Loucy (cell line): Measurements from ENCODE around the gene ZSWIM6.

Experiments
- EZH2phosphoT487 ChIP-seq: fragments of 200-600 bp; IDR thresholded peaks from 2 replicates; pipeline ENCODE4 v1.6.1; 2018; ENCODE audit warnings: antibody characterized with exemption, mild to moderate bottlenecking, moderate library complexity, borderline replicate concordance
- TF ChIP-seq, protein P1 (sequence below): fragments of 200-600 bp; sonication (generic); conservative IDR thresholded peaks from 2 replicates; pipeline ENCODE4 v1.5.1; 2014; ENCODE audit warnings: mild to moderate bottlenecking, antibody characterized with exemption, low read length

DNA sequence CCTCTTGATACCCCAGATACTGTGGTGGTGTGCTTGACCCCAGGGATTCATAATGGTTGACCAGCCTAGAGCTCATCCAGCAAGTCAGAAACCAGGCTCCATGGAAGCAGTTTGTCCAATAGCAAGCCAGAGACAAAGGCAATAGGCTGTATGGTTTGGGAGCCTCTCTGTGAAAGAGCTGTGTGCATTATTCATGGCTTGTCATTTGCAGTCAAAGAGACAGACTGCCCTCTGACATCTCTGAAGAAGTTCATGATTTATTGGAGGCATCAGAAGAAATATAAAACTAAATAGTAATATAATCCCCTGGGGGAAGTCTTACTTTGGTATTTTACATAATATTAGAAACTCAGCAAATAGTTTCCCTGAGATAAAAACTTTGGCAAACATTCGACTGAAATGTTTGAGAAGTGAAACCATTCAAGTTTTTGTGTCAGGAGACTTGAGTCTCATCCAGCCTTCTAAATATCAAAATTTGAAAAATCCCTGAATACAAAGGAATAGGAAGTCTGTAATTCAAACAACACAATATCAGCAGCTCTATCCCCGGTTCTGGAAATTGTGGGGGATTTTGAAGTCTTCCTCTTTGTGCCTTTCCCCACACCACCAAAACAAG, 250.3 kb downstream of the ZSWIM6 start:
- TF ChIP-seq, protein P1, sequence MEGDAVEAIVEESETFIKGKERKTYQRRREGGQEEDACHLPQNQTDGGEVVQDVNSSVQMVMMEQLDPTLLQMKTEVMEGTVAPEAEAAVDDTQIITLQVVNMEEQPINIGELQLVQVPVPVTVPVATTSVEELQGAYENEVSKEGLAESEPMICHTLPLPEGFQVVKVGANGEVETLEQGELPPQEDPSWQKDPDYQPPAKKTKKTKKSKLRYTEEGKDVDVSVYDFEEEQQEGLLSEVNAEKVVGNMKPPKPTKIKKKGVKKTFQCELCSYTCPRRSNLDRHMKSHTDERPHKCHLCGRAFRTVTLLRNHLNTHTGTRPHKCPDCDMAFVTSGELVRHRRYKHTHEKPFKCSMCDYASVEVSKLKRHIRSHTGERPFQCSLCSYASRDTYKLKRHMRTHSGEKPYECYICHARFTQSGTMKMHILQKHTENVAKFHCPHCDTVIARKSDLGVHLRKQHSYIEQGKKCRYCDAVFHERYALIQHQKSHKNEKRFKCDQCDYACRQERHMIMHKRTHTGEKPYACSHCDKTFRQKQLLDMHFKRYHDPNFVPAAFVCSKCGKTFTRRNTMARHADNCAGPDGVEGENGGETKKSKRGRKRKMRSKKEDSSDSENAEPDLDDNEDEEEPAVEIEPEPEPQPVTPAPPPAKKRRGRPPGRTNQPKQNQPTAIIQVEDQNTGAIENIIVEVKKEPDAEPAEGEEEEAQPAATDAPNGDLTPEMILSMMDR = no peak
- TF ChIP-seq EZH2phosphoT487 = no peak
